Panc1 (cell line): Measurements from ENCODE around the gene TAPBP. TPM values are rescaled to one million over a fixed set of nuclear protein-coding genes. Genes with fewer than 3 reads are reported as not detected.
"Not testable (repeated sequence)": the region's sequence is repeated elsewhere in the genome, so short reads cannot be mapped to it uniquely, and the experiment has no call there.

Source experiments
- ATAC-seq: fragments of 200-7000 bp; cut with Tn5 transposase; 2 replicates; pipeline ENCODE4 v1.9.1; 2020; ENCODE audit warnings: mild to moderate bottlenecking, moderate library complexity
- BruUV-seq: library from RNA; stranded (reverse); fragments of 400-500 nt; replicated peaks from 2 replicates; lab custom pipeline; 2021; lab: Mats Ljungman, UMichigan
- CTCF ChIA-PET: fragments of 300-600 bp; sonication (Branson Sonifier 250); formaldehyde crosslinking; loops from one replicate; lab custom pipeline; 2022; ENCODE audit warnings: antibody characterized with exemption; lab: Charles Lee
- POLR2A ChIA-PET: fragments of 300-600 bp; sonication (Branson Sonifier 250); formaldehyde crosslinking; loops from one replicate; lab custom pipeline; 2022; ENCODE audit warnings: antibody characterized with exemption; lab: Charles Lee
- DNase-seq: peaks from one replicate; pipeline ENCODE4 v3.0.0-alpha.2; 2010; ENCODE audit warnings: low read depth, low spot score
- H3K27ac ChIP-seq: 2 replicates; pipeline ENCODE4 v1.5.1; 2011; ENCODE audit warnings: mild to moderate bottlenecking, low read length, inconsistent platforms
- H3K27me3 ChIP-seq: fragments of 200-500 bp; sonication (Bioruptor generic); 2 replicates; pipeline ENCODE4 v1.6.0; 2014; ENCODE audit warnings: low read length, inconsistent platforms; ENCODE audit not compliant: control insufficient read depth, insufficient read depth
- H3K36me3 ChIP-seq: fragments of 200-500 bp; sonication (Bioruptor generic); 2 replicates; pipeline ENCODE4 v1.5.1; 2014; ENCODE audit warnings: inconsistent platforms, mild to moderate bottlenecking, low read length, moderate library complexity; ENCODE audit not compliant: control insufficient read depth, insufficient read depth
- H3K4me1 ChIP-seq: 2 replicates; pipeline ENCODE4 v1.5.1; 2011; ENCODE audit warnings: inconsistent platforms, mild to moderate bottlenecking, low read length, moderate library complexity; ENCODE audit not compliant: control insufficient read depth, insufficient read depth
- H3K4me3 ChIP-seq, 2 experiments: 2 replicates each; pipeline ENCODE4 v1.5.1; 2011 to 2012; ENCODE audit warnings: low read depth in 2 of 2, low read length in 2 of 2, mild to moderate bottlenecking in 2 of 2, inconsistent platforms in 1 of 2, moderate library complexity in 1 of 2
- H3K9me3 ChIP-seq: fragments of 200-500 bp; sonication (Bioruptor generic); 2 replicates; pipeline ENCODE4 v1.5.1; 2014; ENCODE audit warnings: low read depth, mild to moderate bottlenecking, inconsistent platforms, low read length, moderate library complexity; ENCODE audit not compliant: control insufficient read depth, insufficient read depth
- CTCF ChIP-seq: fragments of 450-650 bp; IDR thresholded peaks from 2 replicates; pipeline ENCODE4 v1.5.1; 2017; ENCODE audit warnings: mild to moderate bottlenecking
- POLR2AphosphoS5 ChIP-seq: IDR thresholded peaks from 2 replicates; pipeline ENCODE4 v1.6.1; 2012; ENCODE audit warnings: mild to moderate bottlenecking, low read depth, low read length, moderate library complexity
- REST ChIP-seq, 2 experiments: IDR thresholded peaks; 2 replicates each; pipeline ENCODE4 v1.6.1; 2011 to 2012; ENCODE audit warnings: low read depth in 2 of 2, control low read depth in 1 of 2, low read length in 1 of 2, mild to moderate bottlenecking in 1 of 2, moderate library complexity in 1 of 2; ENCODE audit not compliant: insufficient read depth in 1 of 2
- SIN3A ChIP-seq: IDR thresholded peaks from 2 replicates; pipeline ENCODE4 v1.6.1; 2012; ENCODE audit warnings: low read depth, mild to moderate bottlenecking, low read length, moderate library complexity, borderline replicate concordance; ENCODE audit not compliant: insufficient read depth
- TCF7L2 ChIP-seq: IDR thresholded peaks from 2 replicates; pipeline ENCODE4 v1.6.1; 2011; ENCODE audit warnings: mild to moderate bottlenecking, low read depth, low read length, inconsistent platforms
- in situ Hi-C: cut with HindIII; loops from 2 replicates; pipeline ENCODE4 v1.10.0; 2016; ENCODE audit warnings: low sequenced_read_pairs, low pct_unique_long_range_greater_than_20kb
- intact Hi-C: fragments of 100-400 bp; cut with micrococcal nuclease; formaldehyde crosslinking; loops from one replicate; pipeline ENCODE4 v1.10.0; 2022; ENCODE audit not compliant: unreplicated experiment
- total RNA-seq: library from RNA; stranded (reverse); gene quantifications from one replicate; pipeline ENCODE4 v1.2.1, GENCODE V29; 2021; ENCODE audit not compliant: unreplicated experiment

Gene TAPBP
- total RNA-seq, 1 experiment from 2014 or later, result 246 TPM

GRCh38 chr6:33355860-33356259 is 42.0 kb upstream of the TAPBP start:
- POLR2A ChIA-PET, CTCF ChIA-PET: not testable (repeated sequence)

GRCh38 chr6:33347816-33348215 is 33.9 kb upstream of the TAPBP start:
- ChIA-PET CTCF (no interaction called here), POLR2A (no interaction called here)
- BruUV-seq, result no TSS peak
- Histone ChIP-seq H3K27ac (no peak overlapping the region), H3K4me1 (0 out of 2 replicates have a peak, but pooled peaks cover 4% of the 10 kb centered on the region), H3K27me3 (no peaks in the 10 kb centered on the region), H3K4me3 (no peak overlapping the region), H3K9me3 (no peaks in the 10 kb centered on the region), H3K36me3 (no peaks in the 10 kb centered on the region)
- DNase-seq, result no peak
- TF ChIP-seq POLR2AphosphoS5 (no peak), TCF7L2 (no peak), SIN3A (no peak), REST (IDR thresholded peaks at IDR 0.05; ENCODE audit: insufficient read depth in 1 of 2, low read depth in 2 of 2, low read length in 1 of 2) (no peak), CTCF (no peak)
- in situ Hi-C loops (no loop called here), intact Hi-C loops (no loop called here)
- ATAC-seq, result no peak

More at GRCh38 chr6:33355860-33356259, 42.0 kb upstream of the TAPBP start:
- in situ Hi-C loops, H3K9me3 ChIP-seq, H3K4me3 ChIP-seq, ATAC-seq, intact Hi-C loops, H3K36me3 ChIP-seq, H3K27ac ChIP-seq, BruUV-seq, H3K4me1 ChIP-seq, H3K27me3 ChIP-seq, DNase-seq: not testable (repeated sequence)

GRCh38 chr6:33346972-33347371 is 33.1 kb upstream of the TAPBP start:
- H3K27me3 ChIP-seq, H3K4me3 ChIP-seq, intact Hi-C loops, BruUV-seq, DNase-seq, H3K36me3 ChIP-seq, H3K4me1 ChIP-seq, ATAC-seq, POLR2A ChIA-PET, H3K9me3 ChIP-seq, in situ Hi-C loops, CTCF ChIA-PET, H3K27ac ChIP-seq: not testable (repeated sequence)
